Hepatocyte (in vitro differentiated cells): ENCODE measurements around the gene SLC35E3. TPM values are rescaled to one million over a fixed set of nuclear protein-coding genes. Genes with fewer than 3 reads are reported as not detected.

Source experiments
- DNase-seq: peaks from one replicate; pipeline ENCODE4 v3.0.0-alpha.2; 2016; ENCODE audit warnings: low spot score
- H2AFZ ChIP-seq: fragments of 200-600 bp; sonication (generic); 2 replicates; pipeline ENCODE4 v1.6.0; 2016; ENCODE audit warnings: antibody characterized with exemption, mild to moderate bottlenecking
- H3K27ac ChIP-seq: fragments of 200-600 bp; sonication (generic); 2 replicates; pipeline ENCODE4 v1.5.1; 2016; ENCODE audit warnings: mild to moderate bottlenecking
- H3K27me3 ChIP-seq: fragments of 200-600 bp; sonication (generic); 2 replicates; pipeline ENCODE4 v1.6.1; 2016
- H3K36me3 ChIP-seq: fragments of 200-600 bp; sonication (generic); replicated peaks from 2 replicates; pipeline ENCODE4 v1.5.1; 2016; ENCODE audit warnings: low read depth; ENCODE audit not compliant: insufficient read depth
- H3K4me1 ChIP-seq: fragments of 200-600 bp; sonication (generic); 2 replicates; pipeline ENCODE4 v1.5.1; 2016; ENCODE audit warnings: mild to moderate bottlenecking, moderate library complexity; ENCODE audit not compliant: insufficient read depth
- H3K4me2 ChIP-seq: fragments of 200-600 bp; sonication (generic); 2 replicates; pipeline ENCODE4 v1.6.0; 2016
- H3K4me3 ChIP-seq: fragments of 200-600 bp; sonication (generic); 2 replicates; pipeline ENCODE4 v1.5.1; 2016; ENCODE audit warnings: mild to moderate bottlenecking
- H3K79me2 ChIP-seq: fragments of 200-600 bp; sonication (generic); 2 replicates; pipeline ENCODE4 v1.6.0; 2017; ENCODE audit warnings: mild to moderate bottlenecking
- H3K9me2 ChIP-seq: fragments of 200-600 bp; sonication (generic); replicated peaks from 2 replicates; pipeline ENCODE4 v1.6.0; 2017; ENCODE audit warnings: mild to moderate bottlenecking; ENCODE audit not compliant: insufficient read depth
- H3K9me3 ChIP-seq: fragments of 200-600 bp; sonication (generic); 2 replicates; pipeline ENCODE4 v1.5.1; 2016; ENCODE audit warnings: low read depth, mild to moderate bottlenecking
- H4K20me1 ChIP-seq: fragments of 200-600 bp; sonication (generic); 2 replicates; pipeline ENCODE4 v1.6.0; 2016; ENCODE audit warnings: mild to moderate bottlenecking; ENCODE audit not compliant: insufficient read depth, poor library complexity, severe bottlenecking
- EZH2 ChIP-seq: fragments of 200-600 bp; sonication (generic); IDR thresholded peaks from 2 replicates; pipeline ENCODE4 v1.6.1; 2016; ENCODE audit warnings: antibody characterized with exemption, mild to moderate bottlenecking, borderline replicate concordance
- EZH2phosphoT487 ChIP-seq: fragments of 200-600 bp; sonication (generic); IDR thresholded peaks from one replicate; pipeline ENCODE4 v1.6.1; 2018; ENCODE audit warnings: antibody characterized with exemption, mild to moderate bottlenecking, low read depth, moderate library complexity; ENCODE audit not compliant: unreplicated experiment, severe bottlenecking
- WGBS: methylation state at CpG from one replicate; pipeline ENCODE4 v1.1.6; 2016; ENCODE audit warnings: low lambda C conversion rate; ENCODE audit errors: missing lambda C conversion rate; 5-methylcytosine and 5-hydroxymethylcytosine counted together
- polyA plus RNA-seq: library from polyadenylated mRNA; unstranded; fragments of >200 nt; fragmentation: Nextera tagmentation; extraction: Ambion mirVana; gene quantifications from 2 replicates; pipeline ENCODE4 v1.2.1, GENCODE V29; 2016
- total RNA-seq: library from RNA; depleted of rRNA; stranded (reverse); fragments of >200 nt; gene quantifications from 2 replicates; pipeline ENCODE4 v1.2.3, GENCODE V29; 2014
- TF ChIP-seq, protein P1 (sequence below): fragments of 200-600 bp; sonication (generic); IDR thresholded peaks from 2 replicates; pipeline ENCODE4 v1.5.1; 2016; ENCODE audit warnings: antibody characterized with exemption, mild to moderate bottlenecking; ENCODE audit not compliant: poor library complexity

SLC35E3 gene
- total and polyA plus RNA-seq, 2 experiments from 2014 or later = 3.5 to 11.7 TPM

DNA sequence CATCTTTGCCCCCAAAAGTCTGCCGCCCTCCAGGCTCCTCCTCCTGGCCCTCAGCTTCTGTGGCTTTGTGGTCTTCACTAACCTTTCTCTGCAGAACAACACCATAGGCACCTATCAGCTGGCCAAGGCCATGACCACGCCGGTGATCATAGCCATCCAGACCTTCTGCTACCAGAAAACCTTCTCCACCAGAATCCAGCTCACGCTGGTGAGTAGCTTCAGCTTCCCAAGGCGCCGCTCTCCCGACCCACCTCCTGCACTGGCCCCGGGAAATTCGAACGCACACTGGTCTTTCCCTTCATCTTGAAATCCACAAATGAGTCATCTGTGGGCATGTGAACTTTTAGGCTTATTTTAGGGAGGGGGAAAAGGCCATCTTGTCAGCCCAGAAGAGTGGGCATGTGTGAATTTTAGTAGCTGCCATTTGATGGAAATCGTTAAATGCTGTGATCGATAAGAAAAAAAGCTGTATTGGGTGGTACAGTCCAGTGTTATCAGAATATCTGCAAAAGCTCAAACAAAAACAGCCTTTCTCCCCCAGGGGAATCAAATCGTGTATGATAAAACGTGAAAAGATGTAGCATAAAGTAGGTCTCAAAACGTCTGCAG, 700 bp downstream of the SLC35E3 start:
- Histone ChIP-seq H3K4me2 (peak overlapping the region; percentile 88), H3K27ac (peak overlapping the region; percentile 84), H3K36me3 (no peaks in the 10 kb centered on the region), H3K4me3 (peak overlapping the region; percentile 95), H3K79me2 (peaks cover 24% of the 10 kb centered on the region), H3K27me3 (no peaks in the 10 kb centered on the region), H3K9me3 (no peaks in the 10 kb centered on the region), H2AFZ (peak overlapping the region; percentile 94), H3K9me2 (no peaks in the 10 kb centered on the region), H4K20me1 (no peaks in the 10 kb centered on the region), H3K4me1 (peaks cover 8% of the 10 kb centered on the region)
- WGBS = 7% methylated on average over 15 of the region's 15 CpGs
- TF ChIP-seq, protein P1, sequence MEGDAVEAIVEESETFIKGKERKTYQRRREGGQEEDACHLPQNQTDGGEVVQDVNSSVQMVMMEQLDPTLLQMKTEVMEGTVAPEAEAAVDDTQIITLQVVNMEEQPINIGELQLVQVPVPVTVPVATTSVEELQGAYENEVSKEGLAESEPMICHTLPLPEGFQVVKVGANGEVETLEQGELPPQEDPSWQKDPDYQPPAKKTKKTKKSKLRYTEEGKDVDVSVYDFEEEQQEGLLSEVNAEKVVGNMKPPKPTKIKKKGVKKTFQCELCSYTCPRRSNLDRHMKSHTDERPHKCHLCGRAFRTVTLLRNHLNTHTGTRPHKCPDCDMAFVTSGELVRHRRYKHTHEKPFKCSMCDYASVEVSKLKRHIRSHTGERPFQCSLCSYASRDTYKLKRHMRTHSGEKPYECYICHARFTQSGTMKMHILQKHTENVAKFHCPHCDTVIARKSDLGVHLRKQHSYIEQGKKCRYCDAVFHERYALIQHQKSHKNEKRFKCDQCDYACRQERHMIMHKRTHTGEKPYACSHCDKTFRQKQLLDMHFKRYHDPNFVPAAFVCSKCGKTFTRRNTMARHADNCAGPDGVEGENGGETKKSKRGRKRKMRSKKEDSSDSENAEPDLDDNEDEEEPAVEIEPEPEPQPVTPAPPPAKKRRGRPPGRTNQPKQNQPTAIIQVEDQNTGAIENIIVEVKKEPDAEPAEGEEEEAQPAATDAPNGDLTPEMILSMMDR = no peak
- TF ChIP-seq EZH2phosphoT487 (no peak), EZH2 (no peak)
- peak; percentile 83 for DNase-seq

DNA sequence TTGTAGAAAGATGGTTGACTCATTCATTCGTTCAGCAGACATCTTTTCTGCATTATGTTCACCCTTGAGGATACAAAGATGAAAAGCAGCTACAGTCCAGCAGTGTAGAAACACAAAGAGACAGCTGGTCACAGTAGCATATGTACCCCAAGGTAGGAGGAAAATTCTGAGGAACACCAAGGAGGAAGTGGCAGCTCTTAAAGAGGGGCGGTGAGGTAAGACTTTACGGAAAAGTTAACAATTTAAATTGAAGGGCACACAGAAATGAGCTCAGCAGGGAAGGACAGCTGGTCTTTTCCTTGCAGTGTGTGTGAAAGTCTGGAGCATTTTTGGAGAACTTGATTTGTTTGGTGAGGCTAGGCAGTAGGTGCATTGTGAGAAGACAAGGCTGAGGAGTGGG, 3.5 kb downstream of the SLC35E3 start:
- Histone ChIP-seq H2AFZ (no peak overlapping the region), H3K27me3 (no peaks in the 10 kb centered on the region), H3K36me3 (no peaks in the 10 kb centered on the region), H3K4me3 (no peak overlapping the region), H3K4me2 (no peak overlapping the region), H3K27ac (no peak overlapping the region), H3K9me3 (no peaks in the 10 kb centered on the region), H3K4me1 (peaks cover 8% of the 10 kb centered on the region), H3K79me2 (peaks cover 24% of the 10 kb centered on the region), H4K20me1 (no peaks in the 10 kb centered on the region), H3K9me2 (no peaks in the 10 kb centered on the region)
- 87% methylated on average over 3 of the region's 3 CpGs for WGBS
- no peak for DNase-seq
- no peak for TF ChIP-seq EZH2
- TF ChIP-seq, protein P1 = no peak
- TF ChIP-seq EZH2phosphoT487 = no peak

DNA sequence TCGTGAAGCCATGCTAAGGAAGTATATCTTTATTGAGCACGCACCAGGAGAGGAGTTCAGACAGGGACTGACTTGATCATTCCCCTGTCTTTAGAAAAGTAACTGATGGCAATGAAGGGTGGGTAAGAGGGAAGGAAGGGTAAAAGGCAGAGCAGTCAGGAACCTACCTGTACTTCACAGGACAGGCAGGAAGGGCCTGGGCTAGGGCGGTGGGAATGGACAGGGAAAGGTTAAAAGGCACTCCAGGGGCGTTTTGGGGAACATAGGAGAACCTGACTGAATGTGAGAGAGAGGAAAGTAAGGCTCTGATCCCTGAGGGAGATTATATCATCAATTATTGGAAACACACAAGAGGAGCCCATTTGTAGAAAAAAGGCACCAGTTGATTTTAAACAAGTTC, 3.9 kb downstream of the SLC35E3 start:
- H3K36me3 ChIP-seq = no peaks in the 10 kb centered on the region
- H3K4me2 ChIP-seq = no peak overlapping the region
- no peak overlapping the region for H2AFZ ChIP-seq
- no peak for DNase-seq
- no peaks in the 10 kb centered on the region for H3K9me3 ChIP-seq
- H3K27ac ChIP-seq = no peak overlapping the region
- peaks cover 24% of the 10 kb centered on the region for H3K79me2 ChIP-seq
- H3K27me3 ChIP-seq = no peaks in the 10 kb centered on the region
- 94% methylated on average over 4 of the region's 4 CpGs for WGBS
- no peaks in the 10 kb centered on the region for H4K20me1 ChIP-seq
- peaks cover 8% of the 10 kb centered on the region for H3K4me1 ChIP-seq
- no peak overlapping the region for H3K4me3 ChIP-seq
- TF ChIP-seq EZH2phosphoT487 = no peak
- TF ChIP-seq, protein P1 = no peak
- TF ChIP-seq EZH2 = no peak
- no peaks in the 10 kb centered on the region for H3K9me2 ChIP-seq
